Esophagus squamous epithelium (tissue), 4 donors: ENCODE results near the gene PPP1R14B.

Source experiments
- POLR2A ChIP-seq, 4 donors: fragments of 450-650 bp; IDR thresholded peaks; one replicate each; pipeline ENCODE4 v1.6.1; 2017; ENCODE audit warnings: antibody characterized with exemption in 4 of 4, mild to moderate bottlenecking in 4 of 4, moderate library complexity in 3 of 4
- TF ChIP-seq, protein P1 (sequence below), 6 experiments: fragments of 450-650 bp in 4 of 6; fragments of 200-600 bp in 2 of 6; sonication (generic) in 2 of 6; IDR thresholded peaks; one replicate each; pipeline ENCODE4 v1.5.1; 2016 to 2019; ENCODE audit warnings: antibody characterized with exemption in 6 of 6, mild to moderate bottlenecking in 4 of 6, moderate library complexity in 4 of 6

- TF ChIP-seq, protein P1, sequence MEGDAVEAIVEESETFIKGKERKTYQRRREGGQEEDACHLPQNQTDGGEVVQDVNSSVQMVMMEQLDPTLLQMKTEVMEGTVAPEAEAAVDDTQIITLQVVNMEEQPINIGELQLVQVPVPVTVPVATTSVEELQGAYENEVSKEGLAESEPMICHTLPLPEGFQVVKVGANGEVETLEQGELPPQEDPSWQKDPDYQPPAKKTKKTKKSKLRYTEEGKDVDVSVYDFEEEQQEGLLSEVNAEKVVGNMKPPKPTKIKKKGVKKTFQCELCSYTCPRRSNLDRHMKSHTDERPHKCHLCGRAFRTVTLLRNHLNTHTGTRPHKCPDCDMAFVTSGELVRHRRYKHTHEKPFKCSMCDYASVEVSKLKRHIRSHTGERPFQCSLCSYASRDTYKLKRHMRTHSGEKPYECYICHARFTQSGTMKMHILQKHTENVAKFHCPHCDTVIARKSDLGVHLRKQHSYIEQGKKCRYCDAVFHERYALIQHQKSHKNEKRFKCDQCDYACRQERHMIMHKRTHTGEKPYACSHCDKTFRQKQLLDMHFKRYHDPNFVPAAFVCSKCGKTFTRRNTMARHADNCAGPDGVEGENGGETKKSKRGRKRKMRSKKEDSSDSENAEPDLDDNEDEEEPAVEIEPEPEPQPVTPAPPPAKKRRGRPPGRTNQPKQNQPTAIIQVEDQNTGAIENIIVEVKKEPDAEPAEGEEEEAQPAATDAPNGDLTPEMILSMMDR (IDR thresholded peaks at IDR 0.05) = no peak
- TF ChIP-seq POLR2A (IDR thresholded peaks at IDR 0.05) = no peak
These were observed 44.6 kb upstream of the PPP1R14B start, which contains the start of gene KCNK4 for GRCh38 chr11:64291262-64291751.
